ENCODE measurements around the gene RAB34.

DNA sequence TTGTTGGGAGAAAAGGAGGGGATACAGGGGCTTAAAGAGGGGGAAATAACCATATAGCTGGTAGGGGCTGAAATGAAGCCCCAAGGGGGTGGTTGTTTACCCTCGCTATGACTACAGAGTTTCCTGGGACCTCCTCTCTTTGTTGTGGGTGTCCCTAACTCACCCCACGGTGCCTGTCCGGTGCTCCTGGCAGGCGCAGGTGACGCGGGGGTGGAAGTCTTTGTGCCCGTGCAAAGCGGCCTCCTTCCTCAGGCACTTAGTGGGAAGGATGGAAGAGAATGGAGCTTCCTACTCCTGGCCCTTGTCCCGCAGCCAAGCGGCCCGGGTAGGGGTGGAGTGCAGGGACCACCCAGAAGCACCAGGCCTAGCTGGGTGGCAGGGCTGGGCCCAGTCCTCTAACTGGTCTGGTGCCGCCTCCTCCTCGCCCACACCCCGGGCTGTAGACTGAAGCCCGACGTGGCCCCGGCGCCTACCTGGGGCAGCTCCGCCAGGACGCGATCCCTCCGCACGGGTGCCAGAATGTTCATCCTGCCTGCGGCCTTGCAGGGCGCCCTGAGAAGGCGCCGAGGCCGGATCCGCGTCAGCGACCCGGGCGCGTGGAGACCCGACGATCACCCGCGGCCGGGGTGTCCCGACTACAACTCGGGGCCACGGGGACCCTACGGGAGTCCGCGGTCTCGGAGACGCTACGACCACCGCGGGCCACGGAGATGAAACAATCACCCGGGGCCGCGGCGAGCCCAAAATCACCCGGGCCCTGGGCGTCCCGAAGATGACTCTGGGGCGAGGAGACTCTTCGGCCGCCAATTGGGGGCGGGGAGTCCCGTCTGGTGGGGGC, 709 bp downstream of the RAB34 start:
- TF ChIP-seq, protein P1, sequence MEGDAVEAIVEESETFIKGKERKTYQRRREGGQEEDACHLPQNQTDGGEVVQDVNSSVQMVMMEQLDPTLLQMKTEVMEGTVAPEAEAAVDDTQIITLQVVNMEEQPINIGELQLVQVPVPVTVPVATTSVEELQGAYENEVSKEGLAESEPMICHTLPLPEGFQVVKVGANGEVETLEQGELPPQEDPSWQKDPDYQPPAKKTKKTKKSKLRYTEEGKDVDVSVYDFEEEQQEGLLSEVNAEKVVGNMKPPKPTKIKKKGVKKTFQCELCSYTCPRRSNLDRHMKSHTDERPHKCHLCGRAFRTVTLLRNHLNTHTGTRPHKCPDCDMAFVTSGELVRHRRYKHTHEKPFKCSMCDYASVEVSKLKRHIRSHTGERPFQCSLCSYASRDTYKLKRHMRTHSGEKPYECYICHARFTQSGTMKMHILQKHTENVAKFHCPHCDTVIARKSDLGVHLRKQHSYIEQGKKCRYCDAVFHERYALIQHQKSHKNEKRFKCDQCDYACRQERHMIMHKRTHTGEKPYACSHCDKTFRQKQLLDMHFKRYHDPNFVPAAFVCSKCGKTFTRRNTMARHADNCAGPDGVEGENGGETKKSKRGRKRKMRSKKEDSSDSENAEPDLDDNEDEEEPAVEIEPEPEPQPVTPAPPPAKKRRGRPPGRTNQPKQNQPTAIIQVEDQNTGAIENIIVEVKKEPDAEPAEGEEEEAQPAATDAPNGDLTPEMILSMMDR (IDR thresholded peaks at IDR 0.05): no peak
- TF ChIP-seq POLR2A (IDR thresholded peaks at IDR 0.05): no peak

Data from thyroid gland (tissue), 4 donors.